ENCODE results near the gene MON1B. TPM values are rescaled to one million over a fixed set of nuclear protein-coding genes. Genes with fewer than 3 reads are reported as not detected.

The MON1B gene
- total RNA-seq, 4 donors from 2014 or later, result 24.1 to 51.4 (median 40.7) TPM

DNA sequence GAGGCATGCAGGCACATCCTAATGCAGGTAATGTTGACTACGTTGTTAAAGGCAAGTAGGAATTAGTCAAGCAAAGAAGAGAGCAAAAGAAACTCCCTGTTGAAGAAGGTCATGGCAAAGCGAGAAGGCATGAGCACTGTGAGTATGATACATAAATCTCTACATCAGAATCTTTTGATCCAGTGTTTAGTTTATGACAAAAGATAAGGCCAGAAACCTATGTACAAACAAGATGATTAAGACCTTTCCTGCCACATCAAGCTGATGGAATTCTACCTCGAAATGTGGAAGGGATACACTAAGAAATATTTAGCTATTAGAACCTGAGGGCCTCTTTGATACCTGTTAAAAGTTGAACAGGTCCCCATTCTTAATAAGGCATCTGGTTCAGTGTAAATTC is 28.4 kb downstream of the MON1B start:
- Histone ChIP-seq H3K9me3 (no peaks in the 10 kb centered on the region), H3K36me3 (no peaks in the 10 kb centered on the region), H3K4me3 (replicated peaks in 1 of 3) (no peak overlapping the region), H3K4me1 (peaks cover 0 to 3% of the 10 kb centered on the region in 2 donors), H3K27me3 (no peaks in the 10 kb centered on the region), H3K27ac (no peak overlapping the region)
- intact Hi-C loops (cut with DNase I), result no loop called here
- TF ChIP-seq, protein P1, sequence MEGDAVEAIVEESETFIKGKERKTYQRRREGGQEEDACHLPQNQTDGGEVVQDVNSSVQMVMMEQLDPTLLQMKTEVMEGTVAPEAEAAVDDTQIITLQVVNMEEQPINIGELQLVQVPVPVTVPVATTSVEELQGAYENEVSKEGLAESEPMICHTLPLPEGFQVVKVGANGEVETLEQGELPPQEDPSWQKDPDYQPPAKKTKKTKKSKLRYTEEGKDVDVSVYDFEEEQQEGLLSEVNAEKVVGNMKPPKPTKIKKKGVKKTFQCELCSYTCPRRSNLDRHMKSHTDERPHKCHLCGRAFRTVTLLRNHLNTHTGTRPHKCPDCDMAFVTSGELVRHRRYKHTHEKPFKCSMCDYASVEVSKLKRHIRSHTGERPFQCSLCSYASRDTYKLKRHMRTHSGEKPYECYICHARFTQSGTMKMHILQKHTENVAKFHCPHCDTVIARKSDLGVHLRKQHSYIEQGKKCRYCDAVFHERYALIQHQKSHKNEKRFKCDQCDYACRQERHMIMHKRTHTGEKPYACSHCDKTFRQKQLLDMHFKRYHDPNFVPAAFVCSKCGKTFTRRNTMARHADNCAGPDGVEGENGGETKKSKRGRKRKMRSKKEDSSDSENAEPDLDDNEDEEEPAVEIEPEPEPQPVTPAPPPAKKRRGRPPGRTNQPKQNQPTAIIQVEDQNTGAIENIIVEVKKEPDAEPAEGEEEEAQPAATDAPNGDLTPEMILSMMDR (IDR thresholded peaks at IDR 0.05), result no peak
- no peak for TF ChIP-seq POLR2A (IDR thresholded peaks at IDR 0.05)
- WGBS, 2 donors, result 82 to 83% methylated on average over 3 of the region's 3 CpGs
- DNase-seq, result no peak

- H3K4me3 ChIP-seq (replicated peaks in 1 of 3), result no peak overlapping the region
- intact Hi-C loops (cut with DNase I), result no loop called here
- H3K27ac ChIP-seq, result no peak overlapping the region
- H3K4me1 ChIP-seq, result peaks cover 0 to 11% of the 10 kb centered on the region in 2 donors
- no peak for DNase-seq
- TF ChIP-seq, protein P1 (IDR thresholded peaks at IDR 0.05), result no peak
- TF ChIP-seq POLR2A (IDR thresholded peaks at IDR 0.05), result no peak
- H3K27me3 ChIP-seq, result no peaks in the 10 kb centered on the region
- no peaks in the 10 kb centered on the region for H3K36me3 ChIP-seq
- 38 to 68% methylated on average over 3 of the region's 3 CpGs for WGBS, 2 donors
- no peaks in the 10 kb centered on the region for H3K9me3 ChIP-seq
These were observed 29.4 kb downstream of the MON1B start for GRCh38 chr16:77220427-77220826.

DNA sequence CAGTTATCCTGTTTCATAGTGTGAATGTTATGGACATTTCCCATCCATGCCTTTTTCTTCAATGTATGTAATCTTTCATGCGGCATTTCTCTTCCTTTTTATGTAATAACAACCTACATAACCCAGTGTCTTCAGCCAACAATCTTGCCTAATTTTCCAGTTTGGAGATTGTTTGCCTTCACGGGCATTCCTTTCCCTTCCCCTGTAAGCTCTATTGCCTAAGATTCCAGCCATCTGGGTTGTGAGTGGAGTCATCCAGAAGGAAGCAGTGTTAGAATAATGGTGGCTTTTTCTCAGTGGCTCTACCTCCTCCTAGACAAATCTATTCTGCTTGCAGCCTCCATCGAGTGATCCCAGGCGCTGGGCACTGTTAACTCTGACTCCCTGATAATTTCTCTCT is 30.5 kb downstream of the MON1B start:
- TF ChIP-seq, protein P1 (IDR thresholded peaks at IDR 0.05), result no peak
- TF ChIP-seq POLR2A (IDR thresholded peaks at IDR 0.05), result no peak
- no peak for DNase-seq
- no peak overlapping the region for H3K27ac ChIP-seq

GRCh38 chr16:77223184-77223583 is 32.2 kb downstream of the MON1B start:
- no peak for DNase-seq
- WGBS, 2 donors, result 64 to 75% methylated on average over 10 of the region's 10 CpGs
- Histone ChIP-seq H3K9me3 (no peaks in the 10 kb centered on the region), H3K27ac (no peak overlapping the region), H3K27me3 (no peaks in the 10 kb centered on the region), H3K4me3 (replicated peaks in 1 of 3) (no peak overlapping the region), H3K4me1 (peaks cover 0 to 11% of the 10 kb centered on the region in 2 donors), H3K36me3 (no peaks in the 10 kb centered on the region)
- no peak for TF ChIP-seq POLR2A (IDR thresholded peaks at IDR 0.05)
- TF ChIP-seq, protein P1 (IDR thresholded peaks at IDR 0.05), result peak in 1 of 6 experiments; percentile 4
- intact Hi-C loops (cut with DNase I), result no loop called here

More for the DNA sequence above, 30.5 kb downstream of the MON1B start:
- H3K27me3 ChIP-seq, result no peaks in the 10 kb centered on the region
- no peak overlapping the region for H3K4me3 ChIP-seq (replicated peaks in 1 of 3)
- intact Hi-C loops (cut with DNase I), result no loop called here
- peaks cover 0 to 11% of the 10 kb centered on the region in 2 donors for H3K4me1 ChIP-seq
- WGBS, 2 donors, result 93 to 95% methylated on average over 4 of the region's 4 CpGs
- no peaks in the 10 kb centered on the region for H3K9me3 ChIP-seq
- no peaks in the 10 kb centered on the region for H3K36me3 ChIP-seq

DNA sequence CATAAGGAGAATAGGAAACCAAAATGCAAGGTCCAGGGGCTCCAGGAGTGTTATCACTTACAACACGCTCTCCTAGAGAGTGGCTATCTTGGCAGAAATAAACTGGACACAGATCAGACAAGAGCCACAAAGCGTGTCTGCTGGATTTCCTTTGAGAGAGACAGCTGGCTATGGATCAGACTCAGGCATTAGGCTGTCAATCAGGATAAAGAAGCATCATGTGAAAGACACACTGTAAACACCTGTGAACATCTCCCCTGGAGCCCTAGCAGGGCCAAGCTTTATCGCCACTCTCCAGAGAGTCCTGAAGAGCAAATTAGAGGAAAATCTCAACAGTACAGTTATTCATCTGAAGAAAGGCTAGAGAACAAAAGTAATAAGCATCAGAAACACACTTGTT is 34.2 kb downstream of the MON1B start:
- H3K27ac ChIP-seq, result peak overlapping the region in 1 of 3 donors; percentile 32
- H3K36me3 ChIP-seq, result no peaks in the 10 kb centered on the region
- DNase-seq, result no peak
- no peaks in the 10 kb centered on the region for H3K9me3 ChIP-seq
- no peaks in the 10 kb centered on the region for H3K27me3 ChIP-seq
- intact Hi-C loops (cut with DNase I), result no loop called here
- no peak overlapping the region for H3K4me3 ChIP-seq (replicated peaks in 1 of 3)
- 48 to 58% methylated on average over 3 of the region's 3 CpGs for WGBS, 2 donors
- TF ChIP-seq, protein P1 (IDR thresholded peaks at IDR 0.05), result no peak
- TF ChIP-seq POLR2A (IDR thresholded peaks at IDR 0.05), result no peak
- H3K4me1 ChIP-seq, result peaks cover 0 to 11% of the 10 kb centered on the region in 2 donors

Measured in thyroid gland (tissue), 4 donors.